GM19023 (cell line): Measurements from ENCODE around the gene ZKSCAN8.
"Not testable (repeated sequence)": the region's sequence is repeated elsewhere in the genome, so short reads cannot be mapped to it uniquely, and the experiment has no call there.

ENCODE experiments used
- ATAC-seq: cut with Tn5 transposase; IDR thresholded peaks from one replicate; pipeline ENCODE4 v1.9.1; 2021; ENCODE audit warnings: mild to moderate bottlenecking, moderate library complexity; ENCODE audit not compliant: unreplicated experiment

ZKSCAN8 gene

DNA sequence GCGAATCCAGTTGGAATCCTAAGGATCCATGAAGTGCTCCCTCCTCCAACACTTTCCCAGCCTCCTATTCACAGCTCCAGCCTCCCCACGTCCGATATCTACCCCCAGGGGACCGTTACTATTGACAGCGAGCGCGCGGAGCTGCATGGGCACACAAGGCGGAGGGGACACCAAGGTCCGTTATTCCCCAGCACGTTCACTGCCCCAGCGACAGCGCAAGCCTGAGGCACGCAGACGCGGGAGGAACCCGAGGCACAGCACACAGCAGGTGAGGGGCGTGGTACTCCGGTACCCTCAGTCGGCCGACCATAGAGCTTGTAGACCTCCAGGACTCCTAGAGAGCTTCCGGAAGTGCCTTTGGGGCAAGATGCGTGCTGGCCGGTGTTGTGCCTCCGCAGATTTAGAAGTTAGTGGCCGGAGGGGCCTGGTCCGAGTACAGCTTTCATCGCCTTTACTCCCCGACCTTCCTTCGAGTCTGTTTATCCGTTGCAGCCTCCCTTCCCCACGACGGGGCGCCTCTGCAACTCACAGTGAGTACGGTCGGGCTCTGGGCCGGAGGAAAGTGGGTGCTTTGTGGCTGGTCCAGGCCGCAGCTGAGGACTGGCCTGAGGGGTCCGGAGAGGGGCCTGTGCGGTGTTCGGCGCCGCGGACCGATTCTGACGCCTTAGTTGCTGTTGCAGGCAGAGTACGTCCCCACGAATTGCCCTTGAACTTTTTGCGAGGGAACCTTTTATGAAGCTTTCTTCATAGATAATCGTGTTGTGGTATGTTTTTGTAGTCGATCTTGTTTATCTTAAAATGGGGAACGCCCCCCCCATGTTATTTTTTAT lies at the start of gene ZKSCAN8:
Gene ZKSCAN8 (plus strand): TSS at position 384 of the 830 bp plus-strand sequence. CDS start 6,525 bp downstream, outside the sequence.
- ATAC-seq = peak; percentile 84

DNA sequence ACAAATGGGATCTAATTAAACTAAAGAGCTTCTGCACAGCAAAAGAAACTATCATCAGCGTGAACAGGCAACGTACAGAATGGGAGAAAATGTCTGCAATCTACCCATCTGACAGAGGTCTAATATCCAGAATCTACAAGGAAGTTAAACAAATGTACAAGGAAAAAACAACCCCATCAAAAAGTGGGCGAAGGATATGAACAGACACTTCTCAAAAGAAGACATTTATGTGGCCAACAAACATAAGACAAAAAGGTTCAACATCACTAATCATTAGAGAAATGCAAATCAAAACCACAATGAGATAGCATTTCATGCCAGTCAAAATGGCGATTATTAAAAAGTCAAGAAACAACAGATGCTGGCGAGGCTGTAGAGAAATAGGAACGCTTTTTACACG lies 39.5 kb upstream of the ZKSCAN8 start:
- not testable (repeated sequence) for ATAC-seq

DNA sequence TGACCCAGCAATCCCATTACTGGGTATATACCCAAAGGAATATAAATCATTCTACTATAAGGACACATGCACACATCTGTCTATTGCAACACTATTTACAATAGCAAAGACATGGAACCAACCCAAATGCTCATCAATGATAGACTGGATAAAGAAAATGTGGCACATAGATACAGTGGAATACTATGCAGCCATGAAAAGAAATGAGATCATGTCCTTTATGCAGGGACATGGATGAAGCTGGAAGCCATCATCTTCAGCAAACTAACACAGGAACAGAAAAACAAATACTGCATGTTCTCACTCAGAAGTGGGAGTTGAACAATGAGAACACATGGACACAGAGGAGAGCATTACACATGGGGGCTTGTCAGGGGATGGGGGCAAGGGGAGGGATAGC lies 39.0 kb upstream of the ZKSCAN8 start:
- not testable (repeated sequence) for ATAC-seq

DNA sequence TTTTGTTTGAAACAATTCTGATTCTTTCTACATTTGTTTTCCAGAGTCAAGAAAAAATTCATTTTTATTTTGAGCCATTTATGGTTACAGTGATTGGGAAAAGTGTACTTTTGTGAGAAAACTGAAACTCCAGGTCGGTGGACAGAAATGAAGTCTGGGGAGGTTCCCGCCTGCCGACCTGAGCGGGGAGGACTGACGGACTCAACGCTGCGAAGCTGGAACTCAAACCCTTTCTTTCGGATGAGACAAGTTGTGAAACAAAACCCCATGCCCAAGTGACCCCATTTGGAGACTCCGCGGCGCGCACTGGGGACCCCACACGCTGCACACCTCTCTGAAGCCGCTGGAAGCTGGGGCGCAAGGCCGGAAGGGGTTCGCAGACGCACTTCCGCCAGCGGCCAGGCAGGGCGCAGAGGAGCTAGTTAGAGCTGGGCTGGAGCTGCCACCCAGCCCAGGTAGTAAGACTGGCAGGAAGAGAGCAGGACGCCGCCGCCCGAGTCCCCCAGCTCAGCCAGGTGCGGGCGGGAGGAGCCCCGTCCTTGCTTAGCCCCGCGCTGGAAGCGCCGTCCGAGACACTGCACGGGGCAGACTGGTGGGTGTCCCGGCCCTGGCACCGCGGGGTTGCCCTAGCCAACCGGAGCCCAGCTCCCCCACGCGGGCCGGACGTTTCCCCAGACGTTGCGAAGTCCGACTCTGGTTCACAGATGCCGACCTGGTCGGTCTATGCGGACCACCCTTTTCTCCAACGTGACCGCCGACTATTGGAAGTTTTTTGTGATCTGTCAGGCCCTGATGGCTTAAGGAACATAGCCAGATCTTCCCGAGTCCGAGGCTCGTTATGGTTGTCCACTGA lies 37.1 kb upstream of the ZKSCAN8 start:
- peak; percentile 100 for ATAC-seq

DNA sequence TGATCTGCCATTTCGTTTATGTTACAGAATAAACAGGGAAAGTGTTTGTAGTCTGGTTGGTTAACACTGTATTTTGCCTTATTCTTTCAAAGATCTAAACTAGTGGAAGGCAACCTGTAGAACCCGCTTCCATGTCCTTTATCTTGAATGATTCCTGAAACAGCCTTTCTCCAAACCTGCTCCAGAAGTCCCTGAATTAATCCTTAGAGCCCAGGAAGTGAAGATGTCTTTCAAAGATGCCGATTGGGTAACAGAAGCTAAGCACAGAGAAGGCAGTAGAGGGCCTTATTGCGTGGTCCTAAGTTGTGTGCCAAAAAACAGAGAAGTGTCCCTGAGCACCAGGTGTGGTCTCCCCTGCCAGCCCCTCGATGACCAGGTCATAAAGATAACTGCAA lies 36.4 kb upstream of the ZKSCAN8 start:
- peak; percentile 8 for ATAC-seq

DNA sequence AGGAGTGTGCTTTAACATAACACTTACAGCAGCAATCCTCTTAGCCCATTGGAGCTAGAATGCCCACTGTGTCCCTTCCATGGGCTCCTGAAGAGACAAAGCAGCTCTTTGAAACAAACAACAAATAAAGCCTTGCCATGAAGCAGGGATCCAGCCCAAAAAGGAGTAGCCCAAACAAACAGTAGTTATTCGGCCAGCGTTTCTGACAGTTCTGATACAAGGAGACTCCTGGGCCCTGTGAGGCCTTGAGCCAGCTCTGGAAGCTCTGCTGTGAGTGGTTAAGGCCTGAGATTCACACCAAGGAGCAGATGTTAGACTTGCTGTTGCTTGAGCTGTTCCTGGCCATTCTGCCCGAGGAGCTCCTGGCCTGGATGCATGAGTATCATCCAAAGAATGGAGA lies 34.2 kb upstream of the ZKSCAN8 start:
- no peak for ATAC-seq

DNA sequence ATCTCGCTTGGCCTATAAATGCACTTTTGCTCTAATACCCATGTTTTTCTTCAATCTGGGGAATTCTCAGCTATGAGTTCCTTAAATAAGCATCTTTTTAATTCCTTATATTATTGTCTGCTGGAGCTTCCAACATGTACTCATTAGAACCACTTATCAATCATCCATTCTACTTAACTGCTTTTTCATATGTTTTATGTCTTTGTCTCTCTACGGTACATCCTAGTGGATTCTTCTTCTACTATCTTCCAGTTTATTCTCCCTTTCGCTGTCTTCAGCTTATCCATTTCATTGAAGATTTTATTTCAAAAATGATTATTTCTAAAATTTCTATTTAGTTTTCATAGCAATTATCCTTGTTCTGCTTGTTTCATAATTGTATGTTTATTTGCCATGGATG lies 29.7 kb upstream of the ZKSCAN8 start:
- ATAC-seq = no peak

DNA sequence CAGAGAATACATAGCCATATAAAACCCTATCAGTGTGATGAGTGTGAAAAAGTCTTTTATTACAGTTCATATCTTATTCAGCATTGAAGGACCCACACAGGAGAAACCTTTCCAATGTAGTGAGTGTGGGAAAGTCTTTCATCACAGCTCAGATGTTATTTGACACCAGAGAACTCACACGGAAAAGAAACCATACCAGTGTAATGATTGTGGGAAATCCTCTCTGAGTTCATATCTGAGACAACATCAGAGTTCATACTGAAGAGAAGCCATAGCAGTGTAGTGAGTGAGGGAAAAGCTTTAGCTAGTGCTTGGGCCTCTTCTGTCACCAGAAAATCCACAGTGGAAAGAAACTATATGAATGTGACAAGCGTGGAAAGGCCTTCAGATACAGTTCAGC lies 25.9 kb upstream of the ZKSCAN8 start:
- no peak for ATAC-seq

DNA sequence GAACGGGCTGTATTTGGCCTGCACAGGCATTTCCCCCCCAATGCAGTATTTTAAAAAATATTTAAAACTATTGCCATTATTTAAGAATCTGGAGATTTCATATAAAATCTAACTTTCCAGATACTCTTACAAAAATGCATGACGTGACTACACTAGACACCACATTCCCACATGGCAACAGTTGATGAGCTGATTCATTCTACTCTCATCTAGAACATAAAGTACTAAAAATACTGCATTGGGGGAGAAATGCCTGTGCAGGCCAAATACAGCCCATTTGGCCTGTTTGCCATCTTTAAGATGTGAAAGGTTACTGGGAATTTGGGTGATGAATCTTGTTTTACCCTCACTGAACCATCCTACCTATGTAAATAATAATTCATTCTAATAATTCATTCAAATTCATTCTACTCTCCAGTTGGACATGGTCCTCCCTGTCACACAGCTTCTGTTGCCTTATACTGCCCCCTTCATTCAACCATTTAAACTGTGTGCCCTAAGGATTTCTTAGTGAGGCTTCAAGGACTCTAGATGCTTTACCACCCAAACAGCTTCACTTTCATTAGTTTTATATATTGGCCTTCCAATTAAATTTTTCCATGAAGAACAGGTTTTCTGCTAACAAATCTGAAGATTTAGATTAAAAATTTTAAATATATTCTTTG lies 24.2 kb upstream of the ZKSCAN8 start:
- ATAC-seq = no peak

DNA sequence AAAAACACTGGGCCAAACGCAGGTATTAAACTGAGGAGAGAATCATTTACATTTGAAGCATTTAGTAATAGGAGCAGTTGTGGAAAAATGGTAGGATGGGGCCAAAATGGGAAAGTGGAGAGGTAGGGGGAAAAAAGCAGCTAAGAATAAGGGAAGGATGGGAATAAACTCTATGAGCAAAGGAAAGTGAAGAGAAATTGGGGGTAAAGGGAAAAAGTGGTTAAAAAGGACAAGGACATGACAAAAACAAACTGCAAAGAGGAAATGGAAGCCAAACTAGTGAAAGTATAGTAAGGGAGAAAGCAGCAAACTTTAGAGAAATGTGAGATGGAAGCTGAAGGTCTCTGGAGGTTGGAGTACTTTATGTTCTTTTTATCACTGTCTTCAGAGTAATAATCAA lies 23.5 kb upstream of the ZKSCAN8 start:
- ATAC-seq = no peak

DNA sequence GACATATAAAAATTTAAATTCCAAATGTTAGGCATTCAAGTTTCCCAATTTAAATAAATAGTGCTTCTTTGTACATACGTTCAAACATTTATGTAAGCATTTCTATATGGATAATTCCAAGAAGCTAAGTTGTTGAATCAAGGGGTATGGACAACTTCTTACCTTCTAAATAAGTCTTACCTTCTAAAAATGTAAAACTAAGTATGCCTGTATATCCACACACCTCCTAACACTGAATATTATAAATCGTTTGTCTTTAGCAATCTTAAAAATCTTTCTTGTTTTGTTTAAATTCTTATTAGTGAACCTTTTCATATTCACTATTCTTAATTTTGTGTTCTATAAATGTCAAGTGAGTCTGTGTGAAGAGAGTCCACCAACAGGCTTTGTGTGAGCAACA lies 19.8 kb upstream of the ZKSCAN8 start:
- ATAC-seq = no peak

DNA sequence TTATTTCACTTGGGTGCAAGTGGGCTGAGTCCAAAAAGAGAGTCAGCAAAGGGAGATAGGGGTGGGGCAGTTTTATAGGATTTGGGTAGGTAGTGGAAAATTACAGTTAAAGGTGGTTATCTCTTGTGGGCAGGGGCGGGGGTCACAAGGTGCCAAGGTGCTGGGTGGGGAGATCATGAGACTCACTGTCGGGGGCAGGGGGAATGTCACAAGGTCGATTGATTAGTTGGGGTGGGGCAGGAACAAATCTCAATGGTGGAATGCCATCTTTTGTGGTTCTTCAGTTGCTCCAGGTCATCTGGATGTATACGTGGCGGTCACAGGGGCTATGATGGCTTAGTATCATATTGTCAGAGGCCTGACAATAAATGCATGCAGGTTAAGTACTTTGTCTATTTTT lies 19.4 kb upstream of the ZKSCAN8 start:
- not testable (repeated sequence) for ATAC-seq

DNA sequence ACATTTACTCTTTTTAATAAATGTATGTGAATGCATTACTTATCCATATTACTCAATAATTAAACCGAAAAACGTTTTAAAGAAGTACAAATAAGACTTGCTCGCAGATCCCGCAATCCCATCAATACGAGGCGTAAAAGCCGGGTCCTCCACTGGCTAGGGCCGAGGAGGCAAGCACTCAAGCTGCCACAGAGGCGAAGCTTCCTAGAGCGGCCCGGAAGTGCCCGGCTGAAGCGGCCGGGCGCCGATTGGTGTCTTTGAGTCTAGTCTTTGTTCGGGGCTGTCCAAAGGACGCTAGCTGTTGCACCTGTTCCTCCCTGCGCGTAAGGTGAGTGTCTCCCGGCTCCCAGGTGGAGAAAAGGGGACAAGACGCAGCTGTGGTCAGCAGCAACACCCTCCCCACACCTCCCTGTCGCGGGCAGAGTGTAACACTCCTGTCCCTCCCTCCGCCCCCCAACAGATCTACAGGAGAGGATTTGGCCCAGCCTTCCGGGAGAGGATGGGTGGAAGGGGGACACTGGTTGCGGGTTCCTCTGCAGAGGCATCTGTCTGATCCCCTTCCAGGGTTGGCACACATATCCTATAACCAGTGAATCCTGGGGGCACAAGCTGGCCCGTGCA lies 17.2 kb upstream of the ZKSCAN8 start, which contains the start of gene ZSCAN16:
Gene ZSCAN16 (plus strand): TSS at position 260 of the 621 bp plus-strand sequence. CDS start 835 bp downstream, outside the sequence.
- peak; percentile 97 for ATAC-seq

DNA sequence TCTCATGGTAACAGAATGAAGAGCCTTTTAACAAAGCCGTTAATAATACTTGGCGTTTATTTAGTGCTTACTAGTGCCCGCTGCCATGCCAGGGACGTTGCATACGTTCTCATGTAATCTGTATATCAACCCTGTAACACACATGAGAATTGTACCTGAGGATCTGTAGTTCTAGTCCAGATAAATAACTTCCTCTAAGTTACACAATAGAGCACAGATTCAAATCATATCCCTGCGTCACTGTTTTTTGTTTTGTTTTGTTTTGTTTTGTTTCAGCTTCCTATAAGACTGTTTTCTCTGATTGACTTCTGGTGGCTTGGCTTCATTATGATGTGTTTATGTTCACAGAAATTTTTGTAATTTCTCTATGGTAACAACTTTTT lies 16.7 kb upstream of the ZKSCAN8 start:
- peak; percentile 2 for ATAC-seq

DNA sequence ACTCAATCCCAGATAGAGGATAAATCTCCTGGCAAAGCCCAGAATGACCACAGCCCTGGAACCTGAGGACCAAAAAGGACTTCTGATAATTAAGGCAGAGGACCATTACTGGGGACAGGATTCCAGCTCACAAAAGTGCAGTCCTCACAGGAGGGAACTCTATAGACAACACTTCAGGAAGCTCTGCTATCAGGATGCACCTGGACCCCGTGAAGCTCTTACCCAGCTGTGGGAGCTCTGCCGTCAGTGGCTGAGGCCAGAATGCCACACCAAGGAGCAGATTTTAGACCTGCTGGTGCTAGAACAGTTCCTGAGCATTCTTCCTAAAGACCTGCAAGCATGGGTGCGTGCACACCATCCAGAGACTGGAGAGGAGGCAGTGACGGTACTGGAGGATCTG lies 16.3 kb upstream of the ZKSCAN8 start:
- ATAC-seq = no peak

DNA sequence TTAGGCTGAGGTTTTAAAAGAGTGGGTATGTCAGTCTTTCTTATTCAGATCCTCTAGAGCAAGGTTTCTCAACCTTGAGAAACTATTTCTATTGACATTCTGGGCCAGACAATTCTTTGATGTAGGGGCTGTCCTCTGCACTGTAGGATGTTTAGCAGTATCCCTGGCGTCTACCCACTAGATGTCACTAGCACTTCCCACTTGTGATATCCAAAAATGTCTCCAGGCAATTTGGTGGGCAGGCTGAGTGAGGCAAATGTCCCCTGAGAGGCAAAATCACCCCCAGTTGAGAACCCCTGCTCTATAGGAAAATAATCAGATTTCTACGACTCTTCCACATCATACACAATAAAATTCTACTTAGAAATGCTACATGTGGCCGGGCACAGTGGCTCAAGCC lies 7.7 kb upstream of the ZKSCAN8 start:
- ATAC-seq = no peak

DNA sequence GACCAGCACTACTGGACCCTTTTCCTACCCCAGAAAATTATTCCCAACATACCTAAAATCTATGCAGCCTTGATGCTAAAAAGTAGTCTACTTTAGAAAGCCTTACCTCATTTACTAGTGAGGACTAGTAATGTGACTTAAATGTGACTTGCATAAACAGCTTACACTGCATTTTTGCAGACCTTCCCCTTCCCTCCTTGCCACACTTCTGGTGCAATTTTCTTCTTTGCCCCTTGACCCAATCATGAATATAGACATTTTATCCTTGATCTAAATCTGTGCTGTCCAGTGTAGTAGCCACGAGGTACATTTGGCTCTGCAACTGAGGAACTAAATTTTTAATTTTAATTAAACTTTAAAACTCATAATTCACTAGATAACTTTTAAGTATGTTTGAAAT lies 7.0 kb upstream of the ZKSCAN8 start:
- ATAC-seq = no peak

DNA sequence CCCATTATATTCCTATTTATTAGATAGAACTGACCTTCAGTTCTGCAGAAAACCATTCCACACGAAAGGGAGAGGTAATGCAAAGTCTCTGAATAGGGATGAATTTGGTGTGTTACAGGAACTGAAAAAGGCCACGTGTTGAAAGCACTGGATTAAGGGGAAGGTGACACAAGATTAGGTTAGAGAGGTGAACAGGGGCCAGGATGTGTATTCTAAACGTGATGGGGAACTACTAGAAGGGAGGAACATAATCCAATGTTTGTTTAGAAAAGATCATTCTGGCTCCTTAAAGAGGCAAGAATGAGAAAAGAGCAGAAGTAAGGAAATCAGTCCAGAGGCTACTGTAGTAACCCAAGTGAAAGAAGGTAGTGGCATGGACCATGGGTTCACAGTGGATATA lies 6.3 kb upstream of the ZKSCAN8 start:
- no peak for ATAC-seq

DNA sequence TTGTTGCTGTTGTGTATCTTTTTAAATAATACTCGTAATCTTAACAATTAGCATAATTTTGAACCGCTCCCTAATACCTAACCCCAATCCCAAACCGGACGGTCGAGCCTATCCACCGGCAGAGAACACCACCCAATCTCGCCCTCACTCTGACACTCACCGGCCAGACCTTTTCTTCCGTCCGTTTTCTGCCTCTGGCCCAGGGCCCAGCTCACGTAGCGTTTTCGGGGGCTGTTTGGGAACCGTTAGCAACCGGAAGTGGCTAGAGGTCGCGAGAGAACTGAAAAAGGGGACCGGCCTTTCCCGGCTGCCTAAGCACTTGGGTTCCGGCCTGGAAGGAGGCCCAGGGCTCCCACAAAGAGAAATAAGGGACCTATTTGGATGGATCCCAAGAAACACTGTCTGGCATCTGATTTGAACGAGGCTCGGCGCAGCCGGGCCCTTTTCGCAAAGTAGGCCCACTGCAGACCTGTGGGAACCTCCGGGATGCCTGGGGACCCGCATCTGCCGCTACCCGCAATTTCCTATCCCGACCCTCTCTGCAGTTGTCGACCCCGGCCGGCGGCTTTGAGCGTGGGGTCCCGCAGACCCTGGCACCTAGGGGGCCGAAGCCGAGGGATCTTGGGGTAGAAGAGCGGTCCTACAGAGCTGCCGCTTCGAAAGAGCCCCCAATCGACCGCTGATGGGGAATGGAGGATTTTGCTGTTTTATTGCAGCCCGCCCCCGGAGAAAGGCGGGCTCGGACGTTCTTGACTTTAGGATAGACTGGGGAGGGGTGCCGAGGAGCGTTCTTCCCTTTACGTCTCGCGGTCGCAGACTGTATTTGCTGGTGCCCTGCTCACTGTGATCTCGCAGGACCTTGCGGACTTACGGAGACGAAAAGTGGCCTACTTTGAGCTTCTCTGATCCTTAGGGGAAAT lies 4.8 kb upstream of the ZKSCAN8 start:
- ATAC-seq = peak; percentile 59

DNA sequence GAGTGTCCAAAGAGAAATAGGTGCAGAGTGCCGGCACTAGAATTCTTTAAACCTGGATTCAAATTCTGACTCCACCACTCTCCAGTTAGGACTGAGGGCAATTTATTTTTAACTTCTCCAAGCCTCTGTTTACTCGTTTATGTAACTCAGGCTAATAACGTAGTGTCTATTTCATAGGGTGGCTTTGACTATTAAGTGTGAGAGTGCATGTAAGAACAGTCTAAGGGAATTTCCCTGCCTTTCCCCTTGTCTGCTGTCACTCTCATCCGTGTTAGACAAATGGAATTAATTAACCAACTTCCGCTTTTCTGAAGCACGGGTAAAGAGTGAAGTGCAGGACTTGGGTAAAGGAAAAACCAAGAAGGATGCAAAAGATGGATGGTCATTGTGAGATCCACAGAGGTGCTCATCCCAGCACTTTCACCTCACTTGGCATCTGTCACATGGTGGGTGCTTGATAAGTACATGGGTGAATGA lies 4.1 kb upstream of the ZKSCAN8 start:
- peak; percentile 42 for ATAC-seq
